Fibroblast of villous mesenchyme (primary cell): ENCODE results near the gene RASGRP2. TPM values are rescaled to one million over a fixed set of nuclear protein-coding genes. Genes with fewer than 3 reads are reported as not detected.

Experiments
- DNase-seq: peaks from one replicate; pipeline ENCODE4 v3.0.0-alpha.2; 2010; ENCODE audit warnings: low read depth
- H3K4me3 ChIP-seq: 2 replicates; pipeline ENCODE4 v1.5.1; 2011; ENCODE audit warnings: low read depth, mild to moderate bottlenecking, low read length
- total RNA-seq: library from RNA; depleted of rRNA; stranded (reverse); fragments of >200 nt; gene quantifications from 2 replicates; pipeline ENCODE4 v1.2.3, GENCODE V29; 2012
- TF ChIP-seq, protein P1 (sequence below): IDR thresholded peaks from 2 replicates; pipeline ENCODE4 v1.5.1; 2012; ENCODE audit warnings: low read depth, mild to moderate bottlenecking, low read length; ENCODE audit not compliant: insufficient read depth

Gene RASGRP2
- total RNA-seq, 1 donor, result 12.5 TPM

DNA sequence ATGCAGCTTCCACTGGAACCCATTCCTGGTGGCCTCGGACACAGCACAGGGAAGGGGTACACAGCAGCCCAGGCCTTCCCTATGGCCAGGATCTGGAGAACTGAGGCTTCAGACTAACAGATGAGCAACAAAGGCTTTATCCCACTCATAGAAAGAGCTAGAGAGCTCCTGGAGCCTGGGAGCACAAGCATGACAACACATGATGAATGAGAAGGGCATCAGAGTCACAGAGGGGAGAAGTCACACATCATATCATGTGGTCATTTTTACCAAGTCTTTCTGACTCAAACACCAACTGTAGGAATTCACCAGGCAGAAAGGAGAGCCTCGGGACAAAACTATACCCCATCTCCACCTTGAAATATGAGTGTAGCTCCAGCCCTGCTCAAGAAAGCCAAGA is 64.1 kb downstream of the RASGRP2 start:
- H3K4me3 ChIP-seq, result no peak overlapping the region
- no peak for DNase-seq
- TF ChIP-seq, protein P1, sequence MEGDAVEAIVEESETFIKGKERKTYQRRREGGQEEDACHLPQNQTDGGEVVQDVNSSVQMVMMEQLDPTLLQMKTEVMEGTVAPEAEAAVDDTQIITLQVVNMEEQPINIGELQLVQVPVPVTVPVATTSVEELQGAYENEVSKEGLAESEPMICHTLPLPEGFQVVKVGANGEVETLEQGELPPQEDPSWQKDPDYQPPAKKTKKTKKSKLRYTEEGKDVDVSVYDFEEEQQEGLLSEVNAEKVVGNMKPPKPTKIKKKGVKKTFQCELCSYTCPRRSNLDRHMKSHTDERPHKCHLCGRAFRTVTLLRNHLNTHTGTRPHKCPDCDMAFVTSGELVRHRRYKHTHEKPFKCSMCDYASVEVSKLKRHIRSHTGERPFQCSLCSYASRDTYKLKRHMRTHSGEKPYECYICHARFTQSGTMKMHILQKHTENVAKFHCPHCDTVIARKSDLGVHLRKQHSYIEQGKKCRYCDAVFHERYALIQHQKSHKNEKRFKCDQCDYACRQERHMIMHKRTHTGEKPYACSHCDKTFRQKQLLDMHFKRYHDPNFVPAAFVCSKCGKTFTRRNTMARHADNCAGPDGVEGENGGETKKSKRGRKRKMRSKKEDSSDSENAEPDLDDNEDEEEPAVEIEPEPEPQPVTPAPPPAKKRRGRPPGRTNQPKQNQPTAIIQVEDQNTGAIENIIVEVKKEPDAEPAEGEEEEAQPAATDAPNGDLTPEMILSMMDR, result no peak

DNA sequence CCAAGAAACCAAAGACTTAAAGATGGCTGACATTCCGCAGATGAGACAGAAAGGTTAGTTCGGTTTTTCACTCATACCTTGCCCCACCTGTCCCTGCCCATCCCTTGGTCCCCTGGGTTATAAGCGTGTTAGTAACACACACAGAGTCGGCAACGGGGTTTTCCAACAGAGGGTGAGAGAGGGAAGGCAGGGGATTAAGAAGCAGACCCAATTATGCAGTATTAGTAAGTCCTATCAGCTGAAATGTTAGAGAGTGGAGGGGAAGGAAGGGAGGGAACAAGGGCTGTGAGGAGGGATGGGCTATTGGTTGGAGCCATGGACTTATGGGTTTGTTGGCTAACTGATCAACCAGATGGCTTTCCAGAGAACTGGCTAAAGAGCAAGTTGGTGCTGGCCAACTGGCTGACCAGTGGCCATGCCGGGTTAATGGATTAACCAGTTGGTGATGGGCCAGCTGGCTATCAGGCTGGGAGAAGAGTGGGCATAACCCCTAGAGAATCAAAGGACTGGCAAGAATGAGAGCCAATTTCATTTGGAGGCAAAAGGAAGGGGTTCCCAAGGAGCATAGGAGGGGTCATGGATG is 66.4 kb downstream of the RASGRP2 start:
- no peak for DNase-seq
- TF ChIP-seq, protein P1, result no peak

More for the DNA sequence above, 66.4 kb downstream of the RASGRP2 start:
- no peak overlapping the region for H3K4me3 ChIP-seq

Other genes starting within 250 kb of the RASGRP2 start
- under 0.01 TPM in 1 of 2 replicates, not detected in the other for gene SLC22A11, start 188.2 kb downstream of the RASGRP2 start, total RNA-seq
- not detected in 2 replicates for gene SLC22A12, start 152.9 kb downstream of the RASGRP2 start, total RNA-seq
- 2.6 and 5.2 TPM in 2 replicates for gene NRXN2, start 20.9 kb downstream of the RASGRP2 start, total RNA-seq
- gene PYGM, start 15.8 kb upstream of the RASGRP2 start, total RNA-seq, result 0.64 and 1.7 TPM in 2 replicates
- 95.3 and 95.9 TPM in 2 replicates for gene SF1, start 34.4 kb upstream of the RASGRP2 start, total RNA-seq
- 10.8 and 16.4 TPM in 2 replicates for gene MAP4K2, start 59.1 kb upstream of the RASGRP2 start, total RNA-seq
- 13.5 and 17.7 TPM in 2 replicates for gene MEN1, start 66.4 kb upstream of the RASGRP2 start, total RNA-seq
- gene CDC42BPG, start 100.5 kb upstream of the RASGRP2 start, total RNA-seq, result under 0.01 TPM in 2 replicates
- 80.2 and 93.7 TPM in 2 replicates for gene EHD1, start 134.5 kb upstream of the RASGRP2 start, total RNA-seq
- 12.1 and 13.2 TPM in 2 replicates for gene ATG2A, start 173.1 kb upstream of the RASGRP2 start, total RNA-seq
- 11.6 and 14.2 TPM in 2 replicates for gene PPP2R5B, start 180.5 kb upstream of the RASGRP2 start, total RNA-seq
- not detected in 2 replicates for gene GPHA2, start 191.8 kb upstream of the RASGRP2 start, total RNA-seq
- gene MAJIN, start 228.0 kb upstream of the RASGRP2 start, total RNA-seq, result not detected in 2 replicates